ENCODE results near the gene VAV2.

Gene VAV2

GRCh38 chr9:133943036-133943780 is 48.9 kb downstream of the VAV2 start:
- H3K4me1 ChIP-seq (ENCODE audit: insufficient read depth, poor library complexity, severe bottlenecking): peaks cover 17% of the 10 kb centered on the region
- no peaks in the 10 kb centered on the region for H3K27me3 ChIP-seq (ENCODE audit: insufficient read depth, poor library complexity, severe bottlenecking)
- no peak for DNase-seq (ENCODE audit: low spot score)
- peak overlapping the region; percentile 91 for H3K27ac ChIP-seq (ENCODE audit: poor library complexity, severe bottlenecking)
- TF ChIP-seq, protein P1, sequence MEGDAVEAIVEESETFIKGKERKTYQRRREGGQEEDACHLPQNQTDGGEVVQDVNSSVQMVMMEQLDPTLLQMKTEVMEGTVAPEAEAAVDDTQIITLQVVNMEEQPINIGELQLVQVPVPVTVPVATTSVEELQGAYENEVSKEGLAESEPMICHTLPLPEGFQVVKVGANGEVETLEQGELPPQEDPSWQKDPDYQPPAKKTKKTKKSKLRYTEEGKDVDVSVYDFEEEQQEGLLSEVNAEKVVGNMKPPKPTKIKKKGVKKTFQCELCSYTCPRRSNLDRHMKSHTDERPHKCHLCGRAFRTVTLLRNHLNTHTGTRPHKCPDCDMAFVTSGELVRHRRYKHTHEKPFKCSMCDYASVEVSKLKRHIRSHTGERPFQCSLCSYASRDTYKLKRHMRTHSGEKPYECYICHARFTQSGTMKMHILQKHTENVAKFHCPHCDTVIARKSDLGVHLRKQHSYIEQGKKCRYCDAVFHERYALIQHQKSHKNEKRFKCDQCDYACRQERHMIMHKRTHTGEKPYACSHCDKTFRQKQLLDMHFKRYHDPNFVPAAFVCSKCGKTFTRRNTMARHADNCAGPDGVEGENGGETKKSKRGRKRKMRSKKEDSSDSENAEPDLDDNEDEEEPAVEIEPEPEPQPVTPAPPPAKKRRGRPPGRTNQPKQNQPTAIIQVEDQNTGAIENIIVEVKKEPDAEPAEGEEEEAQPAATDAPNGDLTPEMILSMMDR (IDR thresholded peaks at IDR 0.05; ENCODE audit: poor library complexity, severe bottlenecking): no peak
- peaks cover 27% of the 10 kb centered on the region for H3K36me3 ChIP-seq (ENCODE audit: low read depth)
- H3K4me3 ChIP-seq (ENCODE audit: severe bottlenecking): no peak overlapping the region
- no peak for ATAC-seq (ENCODE audit: low read depth)
- H3K9me3 ChIP-seq (ENCODE audit: severe bottlenecking): no peaks in the 10 kb centered on the region

GRCh38 chr9:133942206-133942975 is 49.7 kb downstream of the VAV2 start:
- ATAC-seq (ENCODE audit: low read depth) (no peak), DNase-seq (ENCODE audit: low spot score) (no peak)
- no peak overlapping the region for H3K4me3 ChIP-seq (ENCODE audit: severe bottlenecking)
- peaks cover 34% of the 10 kb centered on the region for H3K36me3 ChIP-seq (ENCODE audit: low read depth)
- TF ChIP-seq, protein P1 (IDR thresholded peaks at IDR 0.05; ENCODE audit: poor library complexity, severe bottlenecking): no peak
- no peak overlapping the region for H3K27ac ChIP-seq (ENCODE audit: poor library complexity, severe bottlenecking)
- H3K4me1 ChIP-seq (ENCODE audit: insufficient read depth, poor library complexity, severe bottlenecking): peaks cover 17% of the 10 kb centered on the region
- H3K9me3 ChIP-seq (ENCODE audit: severe bottlenecking): no peaks in the 10 kb centered on the region
- H3K27me3 ChIP-seq (ENCODE audit: insufficient read depth, poor library complexity, severe bottlenecking): no peaks in the 10 kb centered on the region

GRCh38 chr9:133939845-133940244 is 52.3 kb downstream of the VAV2 start:
- DNase-seq (ENCODE audit: low spot score): no peak
- no peak for ATAC-seq (ENCODE audit: low read depth)
- Histone ChIP-seq H3K4me3 (ENCODE audit: severe bottlenecking) (no peak overlapping the region), H3K36me3 (ENCODE audit: low read depth) (peaks cover 45% of the 10 kb centered on the region), H3K27me3 (ENCODE audit: insufficient read depth, poor library complexity, severe bottlenecking) (no peaks in the 10 kb centered on the region), H3K9me3 (ENCODE audit: severe bottlenecking) (no peaks in the 10 kb centered on the region), H3K27ac (ENCODE audit: poor library complexity, severe bottlenecking) (no peak overlapping the region), H3K4me1 (ENCODE audit: insufficient read depth, poor library complexity, severe bottlenecking) (peaks cover 9% of the 10 kb centered on the region)
- TF ChIP-seq, protein P1 (IDR thresholded peaks at IDR 0.05; ENCODE audit: poor library complexity, severe bottlenecking): no peak

- Histone ChIP-seq H3K9me3 (ENCODE audit: severe bottlenecking) (no peaks in the 10 kb centered on the region), H3K36me3 (ENCODE audit: low read depth) (peaks cover 49% of the 10 kb centered on the region)
- no peak for ATAC-seq (ENCODE audit: low read depth)
Observed at GRCh38 chr9:133939171-133939785, 52.8 kb downstream of the VAV2 start.

More at GRCh38 chr9:133939171-133939785, 52.8 kb downstream of the VAV2 start:
- Histone ChIP-seq H3K4me3 (ENCODE audit: severe bottlenecking) (no peak overlapping the region), H3K4me1 (ENCODE audit: insufficient read depth, poor library complexity, severe bottlenecking) (peaks cover 5% of the 10 kb centered on the region), H3K27me3 (ENCODE audit: insufficient read depth, poor library complexity, severe bottlenecking) (no peaks in the 10 kb centered on the region), H3K27ac (ENCODE audit: poor library complexity, severe bottlenecking) (no peak overlapping the region)
- no peak for DNase-seq (ENCODE audit: low spot score)
- TF ChIP-seq, protein P1 (IDR thresholded peaks at IDR 0.05; ENCODE audit: poor library complexity, severe bottlenecking): no peak
